HepG2 (cell line): Measurements from ENCODE around the gene TNS1. TPM values are rescaled to one million over a fixed set of nuclear protein-coding genes. Genes with fewer than 3 reads are reported as not detected.

ENCODE experiments used
- ATAD3A ChIP-seq: sonication (generic); formaldehyde crosslinking; IDR thresholded peaks from 2 replicates; pipeline ENCODE4 v1.4.0; 2020; ENCODE audit warnings: missing genetic modification reagents
- CEBPB ChIP-seq: IDR thresholded peaks from 2 replicates; pipeline ENCODE4 v1.6.1; 2011; ENCODE audit warnings: low read depth, low read length, improper control_type of control experiment, borderline replicate concordance
- FOXK2 ChIP-seq: fragments of 450-650 bp; IDR thresholded peaks from 2 replicates; pipeline ENCODE4 v1.6.1; 2016
- KDM5B ChIP-seq: sonication (generic); formaldehyde crosslinking; IDR thresholded peaks from 2 replicates; pipeline ENCODE4 v1.4.0; 2020; ENCODE audit warnings: missing genetic modification reagents, mild to moderate bottlenecking, borderline replicate concordance
- MED13 ChIP-seq: sonication (generic); formaldehyde crosslinking; IDR thresholded peaks from 2 replicates; pipeline ENCODE4 v1.5.0; 2020; ENCODE audit warnings: missing genetic modification reagents
- MIER3 ChIP-seq: IDR thresholded peaks from 2 replicates; pipeline ENCODE4 v1.6.1; 2016; ENCODE audit warnings: missing compliant biosample characterization, borderline replicate concordance
- NFYC ChIP-seq: IDR thresholded peaks from 2 replicates; pipeline ENCODE4 v1.6.1; 2016; ENCODE audit warnings: missing genetic modification reagents, missing compliant biosample characterization
- RARA ChIP-seq: IDR thresholded peaks from 2 replicates; pipeline ENCODE4 v1.6.1; 2016; ENCODE audit warnings: missing genetic modification reagents, missing compliant biosample characterization
- SRY ChIP-seq: sonication (generic); formaldehyde crosslinking; IDR thresholded peaks from 2 replicates; pipeline ENCODE4 v1.8.0; 2022; ENCODE audit warnings: mild to moderate bottlenecking, missing genetic modification reagents
- ZFY ChIP-seq: sonication (generic); formaldehyde crosslinking; IDR thresholded peaks from 2 replicates; pipeline ENCODE4 v1.4.0; 2020; ENCODE audit warnings: missing genetic modification reagents
- ZNF672 ChIP-seq: sonication (generic); formaldehyde crosslinking; IDR thresholded peaks from 2 replicates; pipeline ENCODE4 v1.8.1; 2022; ENCODE audit warnings: missing genetic modification reagents
- ZNF781 ChIP-seq: sonication (generic); formaldehyde crosslinking; IDR thresholded peaks from 2 replicates; pipeline ENCODE4 v1.5.1; 2020; ENCODE audit warnings: borderline replicate concordance, mild to moderate bottlenecking, missing genetic modification reagents; ENCODE audit errors: not compliant biosample characterization
- ZNF816 ChIP-seq: sonication (generic); formaldehyde crosslinking; IDR thresholded peaks from 2 replicates; pipeline ENCODE4 v1.8.0; 2022; ENCODE audit warnings: missing genetic modification reagents, mild to moderate bottlenecking, borderline replicate concordance
- polyA plus RNA-seq, 8 experiments: library from polyadenylated mRNA; depleted of rRNA in 3 of 8; stranded (reverse) in 7 of 8; unstranded in 1 of 8; fragments of >200 nt; fragmentation: Illumina TruSeq in 4 of 8; extraction: Trizol in 4 of 8; gene quantifications; 2 replicates each; pipeline versions ENCODE4 v1.2.1 to v1.2.3, GENCODE V29; 2011 to 2016; ENCODE audit warnings: low read depth in 4 of 8, missing spikeins in 1 of 8, mixed read lengths in 1 of 8; ENCODE audit not compliant: insufficient read depth in 1 of 8
- total RNA-seq, 5 experiments: library from RNA; depleted of rRNA; stranded (reverse); fragments of >200 nt; fragmentation: Illumina TruSeq; extraction: Trizol; gene quantifications; 2 replicates each; pipeline ENCODE4 v1.2.3, GENCODE V29; 2016; ENCODE audit warnings: low read depth in 1 of 5
- TF ChIP-seq, protein P1 (sequence below): sonication (generic); formaldehyde crosslinking; IDR thresholded peaks from 2 replicates; pipeline ENCODE4 v1.4.0; 2020; ENCODE audit warnings: missing genetic modification reagents, borderline replicate concordance
- TF ChIP-seq, protein P2 (sequence below), 2 experiments: sonication (generic) in 1 of 2; formaldehyde crosslinking in 1 of 2; IDR thresholded peaks; 2 replicates each; pipeline versions ENCODE4 v1.5.1 to v1.6.1; 2011 to 2020; ENCODE audit warnings: borderline replicate concordance in 1 of 2, low read depth in 1 of 2, low read length in 1 of 2, mild to moderate bottlenecking in 1 of 2, missing genetic modification reagents in 1 of 2, moderate library complexity in 1 of 2
- TF ChIP-seq, protein P3 (sequence below): IDR thresholded peaks from 2 replicates; pipeline ENCODE4 v1.6.1; 2016

The TNS1 gene
- total and polyA plus RNA-seq, 2 of the 13 experiments (the other 11 are each of a cell fraction or from before 2014, with no cell fraction given): 1.9 to 118 TPM

DNA sequence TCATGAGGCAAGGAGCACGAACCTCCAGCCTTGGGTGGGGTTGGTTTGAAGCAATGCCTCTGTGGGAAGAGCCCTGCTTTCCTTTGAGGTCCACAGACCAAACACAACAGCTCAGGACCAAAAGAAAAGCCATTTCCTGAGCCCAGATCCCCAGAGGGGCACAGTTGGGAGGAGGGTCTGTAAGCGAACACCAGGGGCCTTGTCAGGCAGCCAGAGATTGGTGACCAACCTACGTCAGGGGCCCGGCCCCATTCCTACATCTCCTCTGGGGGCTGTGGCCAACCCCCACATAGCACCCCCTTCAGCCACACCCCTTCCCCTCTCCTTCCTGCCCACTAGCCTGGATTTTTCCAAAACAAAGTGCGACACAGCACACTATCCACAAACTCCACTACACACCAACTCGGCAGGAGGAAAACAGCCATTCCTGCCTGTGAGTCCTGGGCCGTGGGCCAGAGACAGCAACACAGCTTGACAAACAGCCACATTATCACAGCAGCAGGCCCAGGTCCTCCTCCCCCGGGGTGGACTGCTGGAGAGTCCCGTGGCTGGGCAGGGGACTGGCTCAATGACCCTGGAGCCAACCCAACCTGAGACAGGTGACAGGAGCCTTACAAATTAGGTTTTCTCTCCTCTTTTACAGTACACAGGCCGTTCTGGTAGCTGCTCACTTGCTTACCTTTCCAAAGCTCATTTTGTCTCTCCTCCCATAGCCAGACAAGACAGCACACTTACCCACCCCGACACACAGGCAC, 98.8 kb downstream of the TNS1 start (continued):
- TF ChIP-seq RARA (CRISPR knock-in tag) (0 out of 2 replicates have a peak, but pooled peaks have one; percentile 11), CEBPB (no peak), ATAD3A (CRISPR knock-in tag) (no peak), ZNF781 (CRISPR knock-in tag) (no peak), SRY (CRISPR knock-in tag) (no peak), MED13 (CRISPR knock-in tag) (no peak), ZNF816 (CRISPR knock-in tag) (peak; percentile 18; the same call in 1 of the 2 replicates), MIER3 (peak; percentile 43; the same call in 1 of the 2 replicates), FOXK2 (no peak), KDM5B (peak; percentile 80), NFYC (no peak; the same call in 1 of the 2 replicates), ZFY (CRISPR knock-in tag) (peak; percentile 36), ZNF672 (CRISPR knock-in tag) (no peak)
- TF ChIP-seq, protein P1, sequence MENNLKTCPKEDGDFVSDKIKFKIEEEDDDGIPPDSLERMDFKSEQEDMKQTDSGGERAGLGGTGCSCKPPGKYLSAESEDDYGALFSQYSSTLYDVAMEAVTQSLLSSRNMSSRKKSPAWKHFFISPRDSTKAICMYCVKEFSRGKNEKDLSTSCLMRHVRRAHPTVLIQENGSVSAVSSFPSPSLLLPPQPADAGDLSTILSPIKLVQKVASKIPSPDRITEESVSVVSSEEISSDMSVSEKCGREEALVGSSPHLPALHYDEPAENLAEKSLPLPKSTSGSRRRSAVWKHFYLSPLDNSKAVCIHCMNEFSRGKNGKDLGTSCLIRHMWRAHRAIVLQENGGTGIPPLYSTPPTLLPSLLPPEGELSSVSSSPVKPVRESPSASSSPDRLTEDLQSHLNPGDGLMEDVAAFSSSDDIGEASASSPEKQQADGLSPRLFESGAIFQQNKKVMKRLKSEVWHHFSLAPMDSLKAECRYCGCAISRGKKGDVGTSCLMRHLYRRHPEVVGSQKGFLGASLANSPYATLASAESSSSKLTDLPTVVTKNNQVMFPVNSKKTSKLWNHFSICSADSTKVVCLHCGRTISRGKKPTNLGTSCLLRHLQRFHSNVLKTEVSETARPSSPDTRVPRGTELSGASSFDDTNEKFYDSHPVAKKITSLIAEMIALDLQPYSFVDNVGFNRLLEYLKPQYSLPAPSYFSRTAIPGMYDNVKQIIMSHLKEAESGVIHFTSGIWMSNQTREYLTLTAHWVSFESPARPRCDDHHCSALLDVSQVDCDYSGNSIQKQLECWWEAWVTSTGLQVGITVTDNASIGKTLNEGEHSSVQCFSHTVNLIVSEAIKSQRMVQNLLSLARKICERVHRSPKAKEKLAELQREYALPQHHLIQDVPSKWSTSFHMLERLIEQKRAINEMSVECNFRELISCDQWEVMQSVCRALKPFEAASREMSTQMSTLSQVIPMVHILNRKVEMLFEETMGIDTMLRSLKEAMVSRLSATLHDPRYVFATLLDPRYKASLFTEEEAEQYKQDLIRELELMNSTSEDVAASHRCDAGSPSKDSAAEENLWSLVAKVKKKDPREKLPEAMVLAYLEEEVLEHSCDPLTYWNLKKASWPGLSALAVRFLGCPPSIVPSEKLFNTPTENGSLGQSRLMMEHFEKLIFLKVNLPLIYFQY (CRISPR knock-in tag): no peak; the same call in 1 of the 2 replicates
- TF ChIP-seq, protein P2, sequence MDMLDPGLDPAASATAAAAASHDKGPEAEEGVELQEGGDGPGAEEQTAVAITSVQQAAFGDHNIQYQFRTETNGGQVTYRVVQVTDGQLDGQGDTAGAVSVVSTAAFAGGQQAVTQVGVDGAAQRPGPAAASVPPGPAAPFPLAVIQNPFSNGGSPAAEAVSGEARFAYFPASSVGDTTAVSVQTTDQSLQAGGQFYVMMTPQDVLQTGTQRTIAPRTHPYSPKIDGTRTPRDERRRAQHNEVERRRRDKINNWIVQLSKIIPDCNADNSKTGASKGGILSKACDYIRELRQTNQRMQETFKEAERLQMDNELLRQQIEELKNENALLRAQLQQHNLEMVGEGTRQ (IDR thresholded peaks at IDR 0.05; ENCODE audit: low read depth, low read length): no peak
- TF ChIP-seq, protein P2 (CRISPR knock-in tag; IDR thresholded peaks at IDR 0.05; ENCODE audit: borderline replicate concordance): no peak
- TF ChIP-seq, protein P3, sequence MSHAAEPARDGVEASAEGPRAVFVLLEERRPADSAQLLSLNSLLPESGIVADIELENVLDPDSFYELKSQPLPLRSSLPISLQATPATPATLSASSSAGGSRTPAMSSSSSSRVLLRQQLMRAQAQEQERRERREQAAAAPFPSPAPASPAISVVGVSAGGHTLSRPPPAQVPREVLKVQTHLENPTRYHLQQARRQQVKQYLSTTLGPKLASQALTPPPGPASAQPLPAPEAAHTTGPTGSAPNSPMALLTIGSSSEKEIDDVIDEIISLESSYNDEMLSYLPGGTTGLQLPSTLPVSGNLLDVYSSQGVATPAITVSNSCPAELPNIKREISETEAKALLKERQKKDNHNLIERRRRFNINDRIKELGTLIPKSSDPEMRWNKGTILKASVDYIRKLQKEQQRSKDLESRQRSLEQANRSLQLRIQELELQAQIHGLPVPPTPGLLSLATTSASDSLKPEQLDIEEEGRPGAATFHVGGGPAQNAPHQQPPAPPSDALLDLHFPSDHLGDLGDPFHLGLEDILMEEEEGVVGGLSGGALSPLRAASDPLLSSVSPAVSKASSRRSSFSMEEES (CRISPR knock-in tag): no peak
